Colonic mucosa (tissue), 4 donors: ENCODE data around the gene SLC47A1. TPM values are rescaled to one million over a fixed set of nuclear protein-coding genes. Genes with fewer than 3 reads are reported as not detected.
"Not testable (repeated sequence)": the region's sequence is repeated elsewhere in the genome, so short reads cannot be mapped to it uniquely, and the experiment has no call there.

Source experiments
- DNase-seq: peaks from one replicate; pipeline ENCODE4 v3.0.0-alpha.2; 2020
- H3K27ac ChIP-seq: fragments of 200-600 bp; one replicate; pipeline ENCODE4 v1.8.0; 2021
- H3K27me3 ChIP-seq: fragments of 200-600 bp; one replicate; pipeline ENCODE4 v1.8.0; 2021
- H3K36me3 ChIP-seq: fragments of 200-600 bp; one replicate; pipeline ENCODE4 v1.8.0; 2021
- H3K4me1 ChIP-seq: fragments of 200-600 bp; one replicate; pipeline ENCODE4 v1.8.0; 2021; ENCODE audit warnings: mild to moderate bottlenecking
- H3K4me3 ChIP-seq: fragments of 200-600 bp; one replicate; pipeline ENCODE4 v1.8.0; 2021
- H3K9ac ChIP-seq, 2 donors: one replicate each; pipeline ENCODE4 v1.7.0; 2013; ENCODE audit warnings: control low read depth in 2 of 2, low read depth in 2 of 2, low read length in 2 of 2
- H3K9me3 ChIP-seq: fragments of 200-600 bp; one replicate; pipeline ENCODE4 v1.8.0; 2021
- intact Hi-C: fragments of 100-400 bp; cut with DNase I; formaldehyde crosslinking; loops from one replicate; pipeline ENCODE4 v1.14.1; 2022
- total RNA-seq, 2 donors: library from RNA; stranded (reverse); fragmentation: NEBNext Ultra II Directional in 1 of 2; extraction: Animal tissue kit (Norgen Biotek cat#: 25700) in 1 of 2; gene quantifications; one replicate each; pipeline ENCODE4 v1.2.1, GENCODE V29; 2021
- TF ChIP-seq, protein P1 (sequence below): fragments of 200-600 bp; IDR thresholded peaks from one replicate; pipeline ENCODE4 v1.8.0; 2022; ENCODE audit warnings: antibody characterized with exemption, mild to moderate bottlenecking
- donor health status: healthy.
- donor health status: DM: no; HTN: no; CAD: no.
- donor health status: DM: no; HTN: no; CAD: no.

SLC47A1 gene
- total RNA-seq, 2 donors from 2014 or later: 0.37 to 1.0 TPM

DNA sequence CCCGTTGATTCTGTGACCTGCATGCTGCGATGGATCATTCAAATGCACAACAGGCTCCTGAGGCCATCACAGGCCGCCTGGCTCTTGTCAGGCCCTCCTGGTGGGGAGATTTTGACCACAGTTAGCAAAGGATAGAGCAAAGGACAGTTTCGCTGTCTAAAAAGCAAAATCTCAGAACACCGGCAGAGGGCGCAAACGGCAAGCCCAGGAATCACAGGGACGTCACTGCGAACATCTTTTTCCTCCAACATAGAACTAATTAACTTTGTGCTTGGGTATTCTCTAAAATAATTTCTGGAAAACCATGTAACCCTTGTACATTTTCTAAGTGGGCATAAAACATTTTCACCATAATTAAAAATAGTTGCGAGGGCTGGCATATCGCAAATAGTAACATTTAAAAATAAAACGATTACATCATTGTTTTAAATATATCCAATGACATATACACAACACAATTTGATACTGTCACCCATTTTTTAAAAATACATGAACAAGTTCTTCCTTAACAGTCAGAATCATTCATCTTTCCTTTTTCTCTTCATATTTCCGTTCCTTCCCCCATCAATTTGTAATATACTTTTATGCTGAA lies 19.7 kb upstream of the SLC47A1 start:
- peak; percentile 73 for DNase-seq
- TF ChIP-seq, protein P1, sequence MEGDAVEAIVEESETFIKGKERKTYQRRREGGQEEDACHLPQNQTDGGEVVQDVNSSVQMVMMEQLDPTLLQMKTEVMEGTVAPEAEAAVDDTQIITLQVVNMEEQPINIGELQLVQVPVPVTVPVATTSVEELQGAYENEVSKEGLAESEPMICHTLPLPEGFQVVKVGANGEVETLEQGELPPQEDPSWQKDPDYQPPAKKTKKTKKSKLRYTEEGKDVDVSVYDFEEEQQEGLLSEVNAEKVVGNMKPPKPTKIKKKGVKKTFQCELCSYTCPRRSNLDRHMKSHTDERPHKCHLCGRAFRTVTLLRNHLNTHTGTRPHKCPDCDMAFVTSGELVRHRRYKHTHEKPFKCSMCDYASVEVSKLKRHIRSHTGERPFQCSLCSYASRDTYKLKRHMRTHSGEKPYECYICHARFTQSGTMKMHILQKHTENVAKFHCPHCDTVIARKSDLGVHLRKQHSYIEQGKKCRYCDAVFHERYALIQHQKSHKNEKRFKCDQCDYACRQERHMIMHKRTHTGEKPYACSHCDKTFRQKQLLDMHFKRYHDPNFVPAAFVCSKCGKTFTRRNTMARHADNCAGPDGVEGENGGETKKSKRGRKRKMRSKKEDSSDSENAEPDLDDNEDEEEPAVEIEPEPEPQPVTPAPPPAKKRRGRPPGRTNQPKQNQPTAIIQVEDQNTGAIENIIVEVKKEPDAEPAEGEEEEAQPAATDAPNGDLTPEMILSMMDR: peak; percentile 76
- Histone ChIP-seq H3K4me1 (no peaks in the 10 kb centered on the region), H3K27me3 (no peaks in the 10 kb centered on the region), H3K9ac (no peak overlapping the region), H3K9me3 (no peaks in the 10 kb centered on the region), H3K36me3 (no peaks in the 10 kb centered on the region), H3K27ac (no peak overlapping the region), H3K4me3 (no peak overlapping the region)
- intact Hi-C loops: loop anchor here (2.0 to 5.0 kb wide), 2 partner anchors 133 to 253 kb away; partner anchors contain the start of gene ALDH3A2

DNA sequence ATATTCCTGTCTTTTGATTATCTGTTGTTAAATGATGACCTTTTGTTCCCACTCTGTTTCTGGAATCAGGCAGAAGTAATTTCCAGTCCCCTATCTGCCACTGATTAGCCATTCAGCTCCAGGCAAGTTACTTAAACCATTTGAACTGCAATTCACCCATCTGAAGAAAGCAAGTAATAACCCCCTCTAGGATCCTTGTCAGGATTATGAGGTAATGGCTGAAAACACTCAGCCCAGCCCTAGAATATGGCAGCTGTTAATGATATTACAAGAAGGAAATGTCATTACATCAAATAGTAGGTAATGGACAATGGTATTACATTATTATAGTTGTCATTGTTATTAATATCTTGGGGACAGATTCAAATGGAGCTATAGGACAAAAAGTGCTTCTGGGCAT lies 16.0 kb upstream of the SLC47A1 start:
- Histone ChIP-seq H3K9ac (no peak overlapping the region), H3K9me3 (no peaks in the 10 kb centered on the region), H3K4me1 (no peaks in the 10 kb centered on the region), H3K27me3 (no peaks in the 10 kb centered on the region), H3K36me3 (no peaks in the 10 kb centered on the region), H3K27ac (no peak overlapping the region), H3K4me3 (no peak overlapping the region)
- TF ChIP-seq, protein P1: no peak
- DNase-seq: no peak
- intact Hi-C loops: no loop called here

DNA sequence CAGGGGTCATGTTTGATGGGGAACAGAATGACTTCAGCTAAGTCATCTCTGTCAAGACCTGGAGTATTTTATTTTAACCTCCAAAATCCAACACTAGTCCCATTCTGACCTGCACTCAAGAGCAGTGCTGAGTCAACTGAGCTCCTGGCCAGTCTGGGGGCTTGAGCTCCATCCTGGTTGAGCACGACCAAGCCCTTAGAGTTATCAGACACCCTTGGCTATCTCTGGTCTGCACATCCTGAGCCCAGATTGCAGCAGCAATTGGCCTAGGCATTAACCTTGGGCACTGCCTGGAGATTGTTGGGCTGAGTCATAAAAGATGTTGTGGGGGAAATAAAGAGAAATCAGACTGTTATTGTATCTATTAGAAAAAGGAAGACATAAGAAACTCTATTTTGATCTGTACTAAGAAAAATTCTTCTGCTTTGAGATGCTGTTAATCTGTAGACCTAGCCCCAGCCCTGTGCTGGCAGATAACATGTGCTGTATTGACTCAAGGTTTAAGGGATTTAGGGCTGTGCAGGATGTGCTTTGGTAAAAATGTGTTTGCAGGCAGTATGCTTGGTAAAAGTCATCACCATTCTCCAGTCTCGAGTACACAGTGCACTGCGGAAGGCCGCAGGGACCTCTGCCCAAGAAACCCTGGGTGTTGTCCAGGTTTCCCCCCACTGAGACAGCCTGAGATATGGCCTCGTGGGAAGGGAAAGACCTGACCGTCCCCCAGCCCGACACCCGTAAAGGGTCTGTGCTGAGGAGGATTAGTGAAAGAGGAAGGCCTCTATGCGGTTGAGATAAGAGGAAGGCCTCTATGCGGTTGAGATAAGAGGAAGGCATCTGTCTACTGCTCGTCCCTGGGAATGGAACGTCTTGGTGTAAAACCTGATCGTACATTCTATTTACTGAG lies 14.0 kb upstream of the SLC47A1 start:
- DNase-seq, H3K27ac ChIP-seq: not testable (repeated sequence)

DNA sequence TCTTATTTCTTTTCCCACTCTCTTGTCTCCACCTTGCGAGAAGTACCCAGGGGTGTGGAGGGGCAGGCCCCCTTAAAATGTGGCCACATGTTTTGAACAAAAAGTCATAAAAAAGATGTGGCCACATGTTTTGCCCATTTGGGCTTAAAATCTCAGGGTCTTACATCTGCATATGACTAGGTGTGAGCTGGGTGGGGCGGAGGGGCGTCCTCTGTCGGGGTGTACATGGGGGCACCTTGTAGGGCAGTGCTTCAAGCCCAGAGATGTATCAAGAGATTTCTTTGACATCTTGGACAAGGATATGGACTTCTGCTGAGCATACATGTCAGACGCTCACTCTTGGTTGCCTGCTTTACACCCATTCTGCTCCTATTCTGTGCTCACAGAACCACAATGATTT lies 13.0 kb upstream of the SLC47A1 start:
- no peaks in the 10 kb centered on the region for H3K27me3 ChIP-seq
- no peaks in the 10 kb centered on the region for H3K9me3 ChIP-seq
- no peak overlapping the region for H3K27ac ChIP-seq
- no peak overlapping the region for H3K4me3 ChIP-seq
- TF ChIP-seq, protein P1: no peak
- H3K4me1 ChIP-seq: no peaks in the 10 kb centered on the region
- intact Hi-C loops: no loop called here
- H3K36me3 ChIP-seq: no peaks in the 10 kb centered on the region
- no peak overlapping the region for H3K9ac ChIP-seq
- no peak for DNase-seq

More for the DNA sequence above, 14.0 kb upstream of the SLC47A1 start:
- H3K9ac ChIP-seq, H3K9me3 ChIP-seq, H3K4me1 ChIP-seq, H3K4me3 ChIP-seq, H3K27me3 ChIP-seq, intact Hi-C loops, H3K36me3 ChIP-seq: not testable (repeated sequence)

DNA sequence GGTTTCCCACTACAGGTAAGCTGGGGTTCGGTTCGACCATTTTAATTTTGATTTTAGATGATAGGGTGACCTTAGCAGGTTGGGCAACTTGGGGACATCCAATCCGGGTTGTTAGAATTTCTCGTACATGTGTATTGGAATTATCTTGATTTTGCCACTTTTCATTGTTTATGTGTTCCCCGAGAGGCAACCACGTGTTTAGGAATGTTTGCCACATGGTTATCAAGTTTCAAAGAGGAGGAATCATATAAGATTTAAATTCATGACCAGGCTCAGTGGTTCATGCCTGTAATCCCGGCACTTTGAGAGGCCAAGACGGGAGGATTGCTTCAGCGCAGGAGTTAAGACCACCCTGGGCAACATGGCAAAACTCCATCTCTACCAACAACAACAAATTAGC lies 10.0 kb upstream of the SLC47A1 start:
- Histone ChIP-seq H3K27me3 (no peaks in the 10 kb centered on the region), H3K4me1 (no peaks in the 10 kb centered on the region), H3K36me3 (no peaks in the 10 kb centered on the region), H3K9me3 (no peaks in the 10 kb centered on the region), H3K27ac (no peak overlapping the region), H3K4me3 (no peak overlapping the region), H3K9ac (no peak overlapping the region)
- intact Hi-C loops: no loop called here
- TF ChIP-seq, protein P1: no peak
- DNase-seq: no peak

DNA sequence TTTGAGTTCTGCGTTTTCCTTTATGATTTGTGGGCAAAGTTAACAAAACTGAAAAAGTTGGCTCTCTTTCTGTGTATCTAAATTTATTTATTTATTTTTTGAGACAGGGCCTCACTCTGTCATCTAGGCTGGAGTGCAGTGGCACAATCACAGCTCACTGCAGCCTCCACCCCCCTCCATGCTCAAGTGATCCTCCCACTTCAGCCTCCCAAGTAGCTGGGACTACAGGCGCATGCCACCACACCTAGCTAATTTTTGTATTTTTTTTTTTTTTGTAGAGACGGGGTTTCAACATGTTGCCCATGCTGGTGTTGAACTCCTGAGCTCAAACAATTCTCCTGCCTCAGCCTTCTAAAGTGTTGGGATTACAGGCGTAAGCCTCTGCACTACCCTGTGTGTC lies 6.7 kb upstream of the SLC47A1 start:
- H3K27ac ChIP-seq, H3K36me3 ChIP-seq, H3K4me3 ChIP-seq, DNase-seq, H3K4me1 ChIP-seq, H3K27me3 ChIP-seq, H3K9ac ChIP-seq, H3K9me3 ChIP-seq, intact Hi-C loops: not testable (repeated sequence)
